ENCODE measurements around the gene FKBP6.

Gene FKBP6

DNA sequence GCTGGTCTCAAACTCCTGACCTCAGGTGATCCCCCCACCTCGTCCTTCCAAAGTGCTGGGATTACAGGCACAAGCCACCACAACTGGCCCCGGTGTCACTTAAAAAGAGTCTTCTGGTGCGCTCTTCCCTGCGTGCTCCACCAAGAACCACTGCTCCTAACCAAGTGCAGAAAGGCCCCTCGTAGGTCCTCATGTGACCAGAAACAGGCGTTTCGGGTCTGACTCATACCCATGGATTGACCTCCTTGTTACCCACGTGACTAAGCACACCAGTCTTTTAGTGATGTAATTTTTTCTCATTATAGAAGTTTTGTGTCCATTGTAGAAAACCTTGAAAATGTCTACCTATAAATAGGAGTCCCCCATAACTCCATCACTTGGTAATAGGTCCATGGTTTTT is 13.9 kb downstream of the FKBP6 start:
- WGBS, 2 experiments (ENCODE audit: insufficient coverage in 2 of 2): 84 to 89% methylated on average over 7 of the region's 8 CpGs
- Histone ChIP-seq H3K4me3 (ENCODE audit: extremely low read depth, insufficient read depth, low read length, poor library complexity, severe bottlenecking) (no peak overlapping the region), H3K4me1 (ENCODE audit: control insufficient read depth, insufficient read depth, low read length, poor library complexity, severe bottlenecking) (peaks cover 9% of the 10 kb centered on the region), H3K36me3 (ENCODE audit: control insufficient read depth, insufficient read depth, low read length) (no peaks in the 10 kb centered on the region), H3K9me3 (ENCODE audit: control insufficient read depth, low read length) (no peaks in the 10 kb centered on the region), H3K27ac (ENCODE audit: low read depth, low read length, severe bottlenecking) (peak overlapping the region; percentile 63)

DNA sequence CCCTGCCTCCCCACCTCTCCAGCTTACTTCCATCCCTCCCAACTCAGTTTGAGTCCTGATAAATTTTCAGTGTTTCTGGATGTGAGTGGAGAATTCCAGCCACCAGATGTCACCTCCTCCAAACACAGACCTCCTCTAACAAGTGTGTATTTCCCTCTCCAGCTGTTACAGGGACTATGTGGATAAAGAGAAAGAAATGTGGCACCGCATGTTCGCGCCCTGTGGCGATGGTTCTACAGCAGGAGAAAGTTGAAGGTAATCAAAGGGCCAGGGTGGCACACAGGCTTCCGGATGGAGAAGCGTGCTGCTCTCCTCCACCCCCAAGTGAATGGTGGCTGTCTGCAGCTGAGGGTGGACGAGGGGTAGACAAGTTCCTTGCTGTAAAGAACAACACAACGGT is 14.7 kb downstream of the FKBP6 start:
- Histone ChIP-seq H3K27ac (ENCODE audit: low read depth, low read length, severe bottlenecking) (peak overlapping the region; percentile 63), H3K36me3 (ENCODE audit: control insufficient read depth, insufficient read depth, low read length) (no peaks in the 10 kb centered on the region), H3K9me3 (ENCODE audit: control insufficient read depth, low read length) (no peaks in the 10 kb centered on the region), H3K4me3 (ENCODE audit: extremely low read depth, insufficient read depth, low read length, poor library complexity, severe bottlenecking) (no peak overlapping the region), H3K4me1 (ENCODE audit: control insufficient read depth, insufficient read depth, low read length, poor library complexity, severe bottlenecking) (peaks cover 9% of the 10 kb centered on the region)
- WGBS, 2 experiments (ENCODE audit: insufficient coverage in 2 of 2): 58 to 68% methylated on average over 8 of the region's 8 CpGs

GRCh38 chr7:73343671-73344380 is 15.9 kb downstream of the FKBP6 start:
- Histone ChIP-seq H3K4me1 (ENCODE audit: control insufficient read depth, insufficient read depth, low read length, poor library complexity, severe bottlenecking) (peaks cover 9% of the 10 kb centered on the region), H3K4me3 (ENCODE audit: extremely low read depth, insufficient read depth, low read length, poor library complexity, severe bottlenecking) (no peak overlapping the region), H3K36me3 (ENCODE audit: control insufficient read depth, insufficient read depth, low read length) (no peaks in the 10 kb centered on the region), H3K27ac (ENCODE audit: low read depth, low read length, severe bottlenecking) (no peak overlapping the region), H3K9me3 (ENCODE audit: control insufficient read depth, low read length) (no peaks in the 10 kb centered on the region)
- WGBS, 2 experiments (ENCODE audit: insufficient coverage in 2 of 2): 88 to 92% methylated on average over 6 to 7 of the region's 7 CpGs

DNA sequence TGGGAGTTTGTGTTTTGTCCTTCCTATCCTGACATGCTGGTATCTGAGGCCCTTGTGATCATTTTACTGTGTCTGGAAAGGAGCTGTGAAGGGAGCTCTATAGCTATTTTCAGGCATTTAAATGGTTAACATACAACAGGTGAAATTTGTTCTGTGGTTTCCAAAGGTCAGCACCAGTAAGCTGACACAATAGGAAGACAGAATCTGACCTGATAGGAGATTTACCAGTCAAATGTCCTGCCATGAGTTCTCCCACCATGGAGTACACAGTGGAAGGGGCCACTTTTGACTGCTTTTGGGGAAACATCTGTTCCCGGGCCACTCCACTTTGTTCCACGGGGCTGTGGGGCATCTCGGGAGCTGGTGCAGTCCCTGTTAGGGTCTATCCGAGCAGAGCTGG is 17.6 kb downstream of the FKBP6 start:
- H3K27ac ChIP-seq (ENCODE audit: low read depth, low read length, severe bottlenecking): no peak overlapping the region
- H3K4me3 ChIP-seq (ENCODE audit: extremely low read depth, insufficient read depth, low read length, poor library complexity, severe bottlenecking): no peak overlapping the region
- 80 to 88% methylated on average over 4 of the region's 4 CpGs for WGBS, 2 experiments (ENCODE audit: insufficient coverage in 2 of 2)
- H3K36me3 ChIP-seq (ENCODE audit: control insufficient read depth, insufficient read depth, low read length): no peaks in the 10 kb centered on the region
- H3K4me1 ChIP-seq (ENCODE audit: control insufficient read depth, insufficient read depth, low read length, poor library complexity, severe bottlenecking): peaks cover 9% of the 10 kb centered on the region
- H3K9me3 ChIP-seq (ENCODE audit: control insufficient read depth, low read length): no peaks in the 10 kb centered on the region

DNA sequence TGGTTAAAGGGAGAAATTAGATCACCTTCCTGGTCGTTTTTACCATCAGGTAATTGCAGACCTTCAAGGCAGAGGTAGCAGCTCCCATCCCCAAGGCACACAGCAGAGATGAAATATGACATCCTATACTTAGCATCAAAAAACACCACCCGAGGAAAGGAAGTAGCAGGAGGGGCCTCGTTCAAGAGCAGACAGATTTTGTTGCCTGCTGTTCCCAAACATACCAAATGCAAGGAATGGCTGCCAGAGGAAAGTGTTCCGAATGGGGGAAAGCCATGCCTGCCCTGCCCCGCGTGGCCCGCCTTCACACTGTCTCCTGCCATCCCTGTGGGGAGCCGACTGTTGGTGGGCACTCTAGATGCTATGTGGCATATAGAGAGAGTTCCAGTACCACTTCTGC is 18.0 kb downstream of the FKBP6 start:
- Histone ChIP-seq H3K27ac (ENCODE audit: low read depth, low read length, severe bottlenecking) (no peak overlapping the region), H3K4me1 (ENCODE audit: control insufficient read depth, insufficient read depth, low read length, poor library complexity, severe bottlenecking) (peaks cover 9% of the 10 kb centered on the region), H3K36me3 (ENCODE audit: control insufficient read depth, insufficient read depth, low read length) (no peaks in the 10 kb centered on the region), H3K9me3 (ENCODE audit: control insufficient read depth, low read length) (no peaks in the 10 kb centered on the region), H3K4me3 (ENCODE audit: extremely low read depth, insufficient read depth, low read length, poor library complexity, severe bottlenecking) (no peak overlapping the region)
- 67 to 70% methylated on average over 7 to 8 of the region's 8 CpGs for WGBS, 2 experiments (ENCODE audit: insufficient coverage in 2 of 2)

- no peak overlapping the region for H3K27ac ChIP-seq (ENCODE audit: low read depth, low read length, severe bottlenecking)
- WGBS, 2 experiments (ENCODE audit: insufficient coverage in 2 of 2): 88 to 95% methylated on average over 4 of the region's 6 CpGs
- no peaks in the 10 kb centered on the region for H3K36me3 ChIP-seq (ENCODE audit: control insufficient read depth, insufficient read depth, low read length)
- peaks cover 8% of the 10 kb centered on the region for H3K4me1 ChIP-seq (ENCODE audit: control insufficient read depth, insufficient read depth, low read length, poor library complexity, severe bottlenecking)
- peaks cover 17% of the 10 kb centered on the region for H3K9me3 ChIP-seq (ENCODE audit: control insufficient read depth, low read length)
- H3K4me3 ChIP-seq (ENCODE audit: extremely low read depth, insufficient read depth, low read length, poor library complexity, severe bottlenecking): no peak overlapping the region
Observed at GRCh38 chr7:73349763-73350162, 21.8 kb downstream of the FKBP6 start.

DNA sequence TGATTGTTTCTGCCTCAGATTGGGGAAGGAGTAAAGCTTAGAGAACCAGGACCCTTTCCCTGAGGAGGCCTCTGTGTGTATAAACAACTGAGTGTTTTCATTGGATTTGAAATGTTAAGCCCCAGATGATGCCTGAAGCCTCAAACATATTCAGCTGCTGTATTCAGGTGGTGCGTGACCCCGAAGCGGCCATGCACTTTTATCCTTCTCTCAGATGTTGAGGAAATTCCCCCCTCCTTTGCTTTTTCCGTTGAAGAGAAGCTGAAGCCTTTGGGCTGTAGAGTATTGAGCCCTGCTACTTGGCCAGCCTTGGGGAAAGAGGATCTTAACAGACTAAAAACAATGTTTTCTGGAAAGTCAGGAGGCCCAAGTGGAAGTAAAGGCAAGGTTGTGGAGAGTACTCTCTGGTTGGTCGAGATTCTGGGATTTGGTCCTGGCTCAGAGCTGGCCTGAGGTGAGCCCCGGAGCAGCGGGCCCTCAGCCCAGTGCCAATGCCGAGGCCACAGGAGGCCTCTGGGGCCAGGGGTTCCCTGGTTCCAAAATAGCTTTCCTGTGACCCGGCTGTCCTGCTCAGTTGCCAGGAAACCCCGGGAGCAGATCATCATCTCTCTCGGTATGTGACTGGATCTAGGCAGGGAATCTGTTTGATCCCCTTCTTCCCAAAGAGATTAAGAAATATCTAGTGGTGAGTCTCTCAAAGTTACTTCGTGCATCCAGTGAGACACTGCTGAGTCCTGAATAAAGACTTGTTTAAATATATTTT is 22.5 kb downstream of the FKBP6 start:
- peaks cover 8% of the 10 kb centered on the region for H3K4me1 ChIP-seq (ENCODE audit: control insufficient read depth, insufficient read depth, low read length, poor library complexity, severe bottlenecking)
- H3K9me3 ChIP-seq (ENCODE audit: control insufficient read depth, low read length): peaks cover 17% of the 10 kb centered on the region
- WGBS, 2 experiments (ENCODE audit: insufficient coverage in 2 of 2): 81 to 97% methylated on average over 6 to 7 of the region's 12 CpGs
- H3K4me3 ChIP-seq (ENCODE audit: extremely low read depth, insufficient read depth, low read length, poor library complexity, severe bottlenecking): no peak overlapping the region
- H3K27ac ChIP-seq (ENCODE audit: low read depth, low read length, severe bottlenecking): no peak overlapping the region
- H3K36me3 ChIP-seq (ENCODE audit: control insufficient read depth, insufficient read depth, low read length): no peaks in the 10 kb centered on the region

DNA sequence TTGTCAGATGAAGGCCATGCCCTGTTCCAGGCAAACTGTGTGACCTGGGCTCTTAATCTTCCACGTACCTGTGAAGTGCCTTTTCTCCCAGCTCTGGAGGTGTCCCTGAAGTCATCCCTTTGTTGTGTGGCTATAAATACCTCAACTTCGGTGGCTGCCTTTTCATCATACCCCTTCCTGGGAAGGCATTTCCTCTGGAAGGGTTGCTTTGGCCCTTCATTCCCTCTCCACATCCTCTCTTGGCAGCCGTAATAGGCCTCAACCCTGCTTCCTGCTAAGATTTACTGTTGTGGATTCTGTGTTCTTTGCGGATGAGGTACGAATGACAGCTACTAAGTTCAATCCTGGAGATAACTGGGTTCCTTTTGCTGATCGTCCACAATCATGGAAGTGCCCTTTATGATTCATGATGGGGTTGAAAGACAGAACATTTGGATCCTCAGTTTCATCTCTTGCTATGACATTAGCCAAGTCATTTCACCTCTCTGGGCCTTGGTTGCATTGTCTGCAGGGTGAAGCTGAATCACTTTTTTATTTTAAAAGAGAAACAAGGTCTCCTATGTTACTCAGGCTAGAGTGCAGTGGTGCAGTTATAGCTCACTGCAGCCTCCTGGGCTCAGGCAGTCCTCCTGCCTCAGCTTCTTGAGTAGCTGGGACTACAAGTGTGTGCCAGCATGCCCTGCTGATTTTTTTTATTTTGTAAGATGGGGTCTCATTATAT is 23.6 kb downstream of the FKBP6 start:
- Histone ChIP-seq H3K36me3 (ENCODE audit: control insufficient read depth, insufficient read depth, low read length) (no peaks in the 10 kb centered on the region), H3K4me1 (ENCODE audit: control insufficient read depth, insufficient read depth, low read length, poor library complexity, severe bottlenecking) (peaks cover 8% of the 10 kb centered on the region), H3K9me3 (ENCODE audit: control insufficient read depth, low read length) (peaks cover 17% of the 10 kb centered on the region), H3K27ac (ENCODE audit: low read depth, low read length, severe bottlenecking) (no peak overlapping the region), H3K4me3 (ENCODE audit: extremely low read depth, insufficient read depth, low read length, poor library complexity, severe bottlenecking) (no peak overlapping the region)
- WGBS, 2 experiments (ENCODE audit: insufficient coverage in 2 of 2): 49 to 64% methylated on average over 4 to 5 of the region's 6 CpGs

- Histone ChIP-seq H3K27ac (ENCODE audit: low read depth, low read length, severe bottlenecking) (no peak overlapping the region), H3K36me3 (ENCODE audit: control insufficient read depth, insufficient read depth, low read length) (no peaks in the 10 kb centered on the region), H3K4me3 (ENCODE audit: extremely low read depth, insufficient read depth, low read length, poor library complexity, severe bottlenecking) (no peak overlapping the region), H3K4me1 (ENCODE audit: control insufficient read depth, insufficient read depth, low read length, poor library complexity, severe bottlenecking) (peaks cover 8% of the 10 kb centered on the region), H3K9me3 (ENCODE audit: control insufficient read depth, low read length) (peaks cover 17% of the 10 kb centered on the region)
- WGBS, 2 experiments (ENCODE audit: insufficient coverage in 2 of 2): 94 to 96% methylated on average over 2 to 3 of the region's 3 CpGs
Observed at GRCh38 chr7:73352784-73353183, 24.8 kb downstream of the FKBP6 start.

DNA sequence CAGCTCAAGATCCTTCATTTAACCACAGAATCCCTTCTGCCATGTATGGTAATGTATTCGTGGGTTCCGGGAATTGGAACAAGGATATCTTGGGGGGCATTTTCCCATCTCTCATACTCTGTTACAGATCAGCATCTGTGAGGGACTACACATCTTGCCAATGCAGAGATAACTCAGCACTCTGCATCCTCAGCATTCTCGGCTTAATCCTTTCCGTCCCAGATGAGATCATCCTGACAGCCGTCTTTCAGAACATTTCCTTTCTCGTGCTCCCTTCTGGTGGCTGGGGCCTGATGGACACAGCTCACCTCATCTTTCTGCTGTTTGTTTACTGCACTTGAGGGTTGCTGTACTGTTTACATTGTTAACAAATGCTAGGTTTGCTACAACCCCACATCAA is 25.3 kb downstream of the FKBP6 start:
- H3K36me3 ChIP-seq (ENCODE audit: control insufficient read depth, insufficient read depth, low read length): no peaks in the 10 kb centered on the region
- peaks cover 17% of the 10 kb centered on the region for H3K9me3 ChIP-seq (ENCODE audit: control insufficient read depth, low read length)
- peak overlapping the region; percentile 10 for H3K27ac ChIP-seq (ENCODE audit: low read depth, low read length, severe bottlenecking)
- peaks cover 12% of the 10 kb centered on the region for H3K4me1 ChIP-seq (ENCODE audit: control insufficient read depth, insufficient read depth, low read length, poor library complexity, severe bottlenecking)
- H3K4me3 ChIP-seq (ENCODE audit: extremely low read depth, insufficient read depth, low read length, poor library complexity, severe bottlenecking): no peak overlapping the region
- 79 to 88% methylated on average over 4 to 6 of the region's 6 CpGs for WGBS, 2 experiments (ENCODE audit: insufficient coverage in 2 of 2)
